Epidermal melanocyte (primary cell): Measurements from ENCODE around the gene OR2T6.
"Not testable (repeated sequence)": the region's sequence is repeated elsewhere in the genome, so short reads cannot be mapped to it uniquely, and the experiment has no call there.

Source experiments
- DNase-seq: peaks from one replicate; pipeline ENCODE4 v3.0.0; 2011; ENCODE audit warnings: low spot score; ENCODE audit not compliant: insufficient read length

OR2T6 gene

GRCh38 chr1:248375446-248375845 is at the start of gene OR2T6:
Gene OR2T6 (plus strand): TSS chr1:248375746. CDS start chr1:248387609, 11,863 bp downstream.
- DNase-seq = no peak

GRCh38 chr1:248343451-248343850 is 32.1 kb upstream of the OR2T6 start:
- DNase-seq = no peak

- DNase-seq = no peak
Measured at GRCh38 chr1:248348475-248348874, 27.1 kb upstream of the OR2T6 start, which contains the start of gene OR14C36. Gene OR14C36 (plus strand): TSS chr1:248348775. CDS start chr1:248348775, 0 bp downstream.

- no peak for DNase-seq
Measured at GRCh38 chr1:248359415-248359814, 16.1 kb upstream of the OR2T6 start.

GRCh38 chr1:248361121-248361715 is 14.3 kb upstream of the OR2T6 start, which contains the start of gene OR2T4:
Gene OR2T4 (plus strand): TSS chr1:248361665. CDS start chr1:248361665, 0 bp downstream.
- DNase-seq = no peak

GRCh38 chr1:248366609-248367008 is 8.9 kb upstream of the OR2T6 start:
- no peak for DNase-seq

- no peak for DNase-seq
Measured at GRCh38 chr1:248372394-248372793, 3.2 kb upstream of the OR2T6 start.

- no peak for DNase-seq
Measured at GRCh38 chr1:248373761-248374160, 1.8 kb upstream of the OR2T6 start.

GRCh38 chr1:248376916-248377315 is 1.4 kb downstream of the OR2T6 start:
- DNase-seq = no peak

GRCh38 chr1:248380854-248381253 is 5.3 kb downstream of the OR2T6 start:
- no peak for DNase-seq

- DNase-seq = no peak
Measured at GRCh38 chr1:248388426-248388825, 12.9 kb downstream of the OR2T6 start.

GRCh38 chr1:248393050-248393449 is 17.5 kb downstream of the OR2T6 start:
- no peak for DNase-seq

- no peak for DNase-seq
Measured at GRCh38 chr1:248402748-248403147, 27.2 kb downstream of the OR2T6 start, which contains the start of gene OR2T1. Gene OR2T1 (plus strand): TSS chr1:248403048. CDS start chr1:248406148, 3,100 bp downstream.

GRCh38 chr1:248404024-248404423 is 28.5 kb downstream of the OR2T6 start:
- DNase-seq = no peak

GRCh38 chr1:248406721-248407692 is 31.5 kb downstream of the OR2T6 start:
- no peak for DNase-seq

- no peak for DNase-seq
Measured at GRCh38 chr1:248416226-248416625, 40.7 kb downstream of the OR2T6 start.

GRCh38 chr1:248417854-248418253 is 42.3 kb downstream of the OR2T6 start:
- no peak for DNase-seq

- no peak for DNase-seq
Measured at GRCh38 chr1:248421384-248421783, 45.8 kb downstream of the OR2T6 start.

GRCh38 chr1:248427526-248428191 is 52.1 kb downstream of the OR2T6 start:
- DNase-seq = not testable (repeated sequence)

- DNase-seq = not testable (repeated sequence)
Measured at GRCh38 chr1:248428192-248428533, 52.6 kb downstream of the OR2T6 start.

GRCh38 chr1:248431683-248432082 is 56.1 kb downstream of the OR2T6 start:
- not testable (repeated sequence) for DNase-seq

- not testable (repeated sequence) for DNase-seq
Measured at GRCh38 chr1:248432201-248432600, 56.7 kb downstream of the OR2T6 start.
